MCF 10A (cell line): ENCODE measurements around the gene MLLT6. TPM values are rescaled to one million over a fixed set of nuclear protein-coding genes. Genes with fewer than 3 reads are reported as not detected.

Source experiments
- BruUV-seq: library from RNA; stranded (reverse); fragments of 400-500 nt; replicated peaks from 2 replicates; lab custom pipeline; 2021; lab: Mats Ljungman, UMichigan
- CTCF ChIA-PET: fragments of 300-600 bp; sonication (Branson Sonifier 250); formaldehyde crosslinking; extraction: SDS; loops from one replicate; lab custom pipeline; 2021; ENCODE audit warnings: antibody characterized with exemption, inconsistent platforms; lab: Yijun Ruan, JAX
- POLR2A ChIA-PET: fragments of 300-600, 350-650 bp; sonication (Branson Sonifier 250); formaldehyde crosslinking; extraction: SDS; loops from one replicate; lab custom pipeline; 2020; ENCODE audit warnings: antibody characterized with exemption, inconsistent platforms; lab: Yijun Ruan, JAX
- DNase-seq: peaks from one replicate; pipeline ENCODE4 v3.0.0-alpha.2; 2018; ENCODE audit not compliant: unreplicated experiment
- H3K27ac Mint-ChIP-seq: one replicate; pipeline ENCODE4 v1.8.0; 2022; ENCODE audit warnings: mild to moderate bottlenecking, low read depth, mixed read lengths; ENCODE audit not compliant: unreplicated experiment
- H3K27me3 Mint-ChIP-seq: one replicate; pipeline ENCODE4 v1.8.0; 2022; ENCODE audit warnings: mixed read lengths; ENCODE audit not compliant: insufficient read depth, unreplicated experiment
- H3K36me3 Mint-ChIP-seq: one replicate; pipeline ENCODE4 v1.8.0; 2022; ENCODE audit warnings: mild to moderate bottlenecking, moderate library complexity, mixed read lengths; ENCODE audit not compliant: insufficient read depth, unreplicated experiment
- H3K4me1 Mint-ChIP-seq: one replicate; pipeline ENCODE4 v1.8.0; 2022; ENCODE audit warnings: mixed read lengths; ENCODE audit not compliant: insufficient read depth, unreplicated experiment
- H3K4me3 Mint-ChIP-seq: one replicate; pipeline ENCODE4 v1.8.0; 2022; ENCODE audit warnings: mild to moderate bottlenecking, moderate library complexity, mixed read lengths; ENCODE audit not compliant: unreplicated experiment
- H3K9me3 Mint-ChIP-seq: one replicate; pipeline ENCODE4 v1.8.0; 2022; ENCODE audit warnings: mixed read lengths; ENCODE audit not compliant: unreplicated experiment
- CTCF ChIP-seq: fragments of 200-600 bp; IDR thresholded peaks from one replicate; pipeline ENCODE4 v1.8.0; 2022; ENCODE audit warnings: antibody characterized with exemption, mild to moderate bottlenecking; ENCODE audit not compliant: unreplicated experiment
- intact Hi-C: fragments of 100-400 bp; cut with micrococcal nuclease; formaldehyde crosslinking; loops from 2 replicates; pipeline ENCODE4 v1.14.1; 2022
- total RNA-seq: library from RNA; stranded (reverse); gene quantifications from 2 replicates; pipeline ENCODE4 v1.2.3, GENCODE V29; 2022

The MLLT6 gene
- total RNA-seq, 1 experiment from 2014 or later: 65.3 TPM

GRCh38 chr17:38753071-38753506 is 48.0 kb downstream of the MLLT6 start:
- peak overlapping the region; percentile 96 for H3K4me3 Mint-ChIP-seq
- no peak for DNase-seq
- H3K9me3 Mint-ChIP-seq: no peaks in the 10 kb centered on the region
- peaks cover 66% of the 10 kb centered on the region for H3K36me3 Mint-ChIP-seq
- H3K4me1 Mint-ChIP-seq: peaks cover 28% of the 10 kb centered on the region
- no peaks in the 10 kb centered on the region for H3K27me3 Mint-ChIP-seq
- intact Hi-C loops: loop anchor here (10.0 kb wide), 1 partner anchor 48 kb away; the partner anchor contains the start of gene MLLT6
- TSS peak; percentile 72 for BruUV-seq
- ChIA-PET POLR2A (interaction anchor here (0.6 to 3.5 kb wide), 10 partner anchors 11 to 100 kb away, joined by 3 to 34 read pairs (median 7); partner anchors contain the start of genes CWC25, MLLT6, PIP4K2B and RPL23), CTCF (interaction anchor here (0.6 to 1.6 kb wide), 3 partner anchors 17 to 113 kb away, joined by 3 to 4 read pairs (median 3); no protein-coding TSS in a partner anchor)
- H3K27ac Mint-ChIP-seq: peak overlapping the region; percentile 98
- TF ChIP-seq CTCF: no peak

GRCh38 chr17:38761612-38762011 is 56.5 kb downstream of the MLLT6 start:
- no TSS peak for BruUV-seq
- Mint-ChIP-seq H3K4me3 (no peak overlapping the region), H3K27ac (no peak overlapping the region), H3K27me3 (no peaks in the 10 kb centered on the region), H3K4me1 (peaks cover 4% of the 10 kb centered on the region), H3K36me3 (peaks cover 99% of the 10 kb centered on the region), H3K9me3 (no peaks in the 10 kb centered on the region)
- intact Hi-C loops: no loop called here
- ChIA-PET CTCF (interaction anchor here (0.6 to 1.6 kb wide), 3 partner anchors 27 to 325 kb away, joined by 3 to 5 read pairs (median 4); partner anchors contain the start of gene PIP4K2B), POLR2A (interaction anchor here (2.7 kb wide), 1 partner anchor 10 kb away, joined by 10 read pairs; the partner anchor contains the start of gene PSMB3)
- peak; percentile 32 for DNase-seq
- no peak for TF ChIP-seq CTCF

- Mint-ChIP-seq H3K36me3 (peaks cover 97% of the 10 kb centered on the region), H3K4me1 (peaks cover 4% of the 10 kb centered on the region), H3K27me3 (no peaks in the 10 kb centered on the region), H3K9me3 (no peaks in the 10 kb centered on the region), H3K27ac (no peak overlapping the region), H3K4me3 (no peak overlapping the region)
- BruUV-seq: no TSS peak
- no peak for DNase-seq
- intact Hi-C loops: no loop called here
- TF ChIP-seq CTCF: no peak
- ChIA-PET POLR2A (interaction anchor here (0.7 to 2.7 kb wide), 2 partner anchors 10 to 11 kb away, joined by 3 to 10 read pairs; partner anchors contain the start of gene PSMB3), CTCF (interaction anchor here (0.6 to 1.6 kb wide), 4 partner anchors 28 to 325 kb away, joined by 3 to 5 read pairs (median 4); partner anchors contain the start of gene PIP4K2B)
Measured at GRCh38 chr17:38762231-38762630, 57.2 kb downstream of the MLLT6 start.

GRCh38 chr17:38766341-38766740 is 61.3 kb downstream of the MLLT6 start:
- ChIA-PET CTCF (no interaction called here), POLR2A (interaction anchor here (1.0 to 3.2 kb wide), 2 partner anchors 13 to 15 kb away, joined by 3 to 21 read pairs; partner anchors contain the start of gene PSMB3)
- no peak for TF ChIP-seq CTCF
- no peak overlapping the region for H3K27ac Mint-ChIP-seq
- peaks cover 4% of the 10 kb centered on the region for H3K4me1 Mint-ChIP-seq
- DNase-seq: no peak
- BruUV-seq: no TSS peak
- H3K36me3 Mint-ChIP-seq: peaks cover 91% of the 10 kb centered on the region
- H3K4me3 Mint-ChIP-seq: no peak overlapping the region
- H3K27me3 Mint-ChIP-seq: no peaks in the 10 kb centered on the region
- intact Hi-C loops: no loop called here
- H3K9me3 Mint-ChIP-seq: no peaks in the 10 kb centered on the region
